Dermis blood vessel endothelial cell (primary cell): Measurements from ENCODE around the gene IGBP1. TPM values are rescaled to one million over a fixed set of nuclear protein-coding genes. Genes with fewer than 3 reads are reported as not detected.
"Not testable (repeated sequence)": the region's sequence is repeated elsewhere in the genome, so short reads cannot be mapped to it uniquely, and the experiment has no call there.

Experiments used
- DNase-seq: peaks from one replicate; pipeline ENCODE4 v3.0.0; 2010
- total RNA-seq: library from RNA; depleted of rRNA; stranded (reverse); fragments of >200 nt; gene quantifications from 2 replicates; pipeline ENCODE4 v1.2.3, GENCODE V29; 2014

IGBP1 gene
- 69.9 and 111 TPM in 2 replicates for total RNA-seq

GRCh38 chrX:70133303-70134115, at the start of gene IGBP1:
Gene IGBP1, plus strand, starts transcription at chrX:70133447. Its CDS starts 501 bp downstream, at chrX:70133948.
- DNase-seq, result peak; percentile 88

DNA sequence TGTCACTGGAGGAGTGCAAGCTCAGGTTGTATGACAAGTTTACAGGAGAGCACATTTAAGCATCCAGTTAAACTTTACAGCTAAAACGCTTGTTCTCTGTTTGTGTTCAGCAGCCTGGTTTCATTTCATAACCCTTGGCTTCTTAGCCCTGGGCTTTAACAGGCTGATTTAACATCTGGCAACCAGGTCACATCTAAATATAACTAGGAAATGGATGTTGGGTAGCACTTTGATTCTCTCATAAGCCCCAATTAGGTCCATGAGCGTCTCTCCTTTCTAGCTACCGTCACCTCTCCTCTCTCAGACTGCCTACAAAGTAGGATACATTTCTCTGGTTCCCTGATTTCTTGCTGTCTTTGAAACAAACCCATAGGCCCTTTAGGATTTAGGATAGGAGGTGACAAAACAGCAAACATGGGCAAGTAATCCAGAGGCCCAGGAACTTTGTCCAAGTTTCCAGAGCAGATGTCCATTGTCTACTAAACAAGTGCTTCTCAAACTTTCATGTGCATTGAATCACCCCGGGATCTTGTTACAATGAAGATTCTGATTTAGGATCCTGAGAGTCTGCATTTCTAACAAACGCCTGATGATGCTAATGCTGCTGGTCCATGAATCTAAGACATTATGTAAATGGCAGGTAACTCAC, 48.5 kb upstream of the IGBP1 start:
- no peak for DNase-seq

- DNase-seq, result peak; percentile 68
Measured at GRCh38 chrX:70087857-70088630, 45.2 kb upstream of the IGBP1 start.

DNA sequence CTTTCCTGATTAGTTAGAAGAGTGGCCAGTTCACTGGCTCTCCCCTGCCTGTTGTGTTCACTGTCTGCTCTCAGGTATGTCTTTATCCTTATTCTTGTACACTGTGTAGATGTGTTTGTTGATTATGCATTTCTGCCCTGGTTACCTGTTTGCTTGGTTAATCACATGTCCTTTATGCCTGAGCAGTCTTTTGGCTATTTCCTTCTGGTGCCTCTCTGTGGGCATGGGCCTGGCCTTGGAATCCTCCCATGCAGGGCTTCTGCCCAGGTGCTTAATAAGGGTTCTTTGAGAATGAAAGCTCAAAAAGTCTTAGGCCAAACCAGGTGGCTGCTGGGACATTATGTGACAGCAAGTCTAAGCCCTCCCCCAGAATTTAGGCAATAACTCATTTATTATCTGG, 44.5 kb upstream of the IGBP1 start:
- DNase-seq, result no peak

GRCh38 chrX:70089604-70090297, 43.5 kb upstream of the IGBP1 start:
- peak; percentile 63 for DNase-seq

GRCh38 chrX:70092247-70092646, 41.0 kb upstream of the IGBP1 start:
- DNase-seq, result no peak

- DNase-seq, result peak; percentile 64
Measured at GRCh38 chrX:70096052-70096451, 37.2 kb upstream of the IGBP1 start.

DNA sequence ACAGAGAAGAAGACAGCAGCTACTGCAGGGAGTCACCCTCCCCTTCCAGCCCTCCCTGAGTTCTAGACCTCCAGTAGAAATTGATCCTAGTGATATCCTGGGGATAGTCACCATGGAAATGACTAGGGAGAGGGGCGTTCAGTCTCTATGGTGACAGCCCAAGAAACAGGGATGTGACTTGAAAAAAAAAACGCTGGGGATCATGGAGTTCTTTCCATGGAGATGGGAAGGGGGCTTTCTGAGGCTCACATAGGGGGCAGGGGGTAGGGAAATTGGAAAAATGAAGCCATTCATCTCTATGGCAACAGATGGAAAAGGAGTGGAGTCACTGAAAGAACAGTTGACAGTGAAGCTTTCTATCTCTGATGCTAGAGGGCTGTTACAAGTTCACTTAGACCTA, 28.0 kb upstream of the IGBP1 start:
- DNase-seq, result no peak

- DNase-seq, result not testable (repeated sequence)
Measured at GRCh38 chrX:70111436-70112026, 21.7 kb upstream of the IGBP1 start.

- DNase-seq, result no peak
Measured at GRCh38 chrX:70117738-70118137, 15.5 kb upstream of the IGBP1 start.

- DNase-seq, result not testable (repeated sequence)
Measured at GRCh38 chrX:70123014-70123413, 10.2 kb upstream of the IGBP1 start.

- no peak for DNase-seq
Measured at GRCh38 chrX:70124678-70125077, 8.6 kb upstream of the IGBP1 start.

DNA sequence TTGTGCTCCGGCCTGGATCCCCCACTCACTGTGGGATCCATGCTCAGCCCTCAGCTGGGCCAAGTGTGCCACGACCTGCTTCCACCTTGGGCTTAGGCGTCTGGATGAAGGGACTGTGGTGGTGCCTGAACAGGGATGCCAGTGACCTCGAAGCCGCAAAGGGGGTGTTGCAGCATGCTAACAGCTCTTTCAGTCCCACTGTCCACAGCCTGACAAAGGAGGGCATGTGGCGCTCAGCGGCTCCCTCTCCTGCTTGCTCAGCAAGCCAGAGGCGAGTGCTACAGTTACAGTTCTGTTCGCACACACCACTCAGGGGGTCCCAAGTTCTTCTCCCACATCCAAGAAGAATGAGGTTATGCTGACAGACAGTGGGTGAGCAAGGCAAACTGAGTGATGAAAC, 5.2 kb upstream of the IGBP1 start:
- no peak for DNase-seq

GRCh38 chrX:70129816-70130215, 3.4 kb upstream of the IGBP1 start:
- DNase-seq, result peak; percentile 18

DNA sequence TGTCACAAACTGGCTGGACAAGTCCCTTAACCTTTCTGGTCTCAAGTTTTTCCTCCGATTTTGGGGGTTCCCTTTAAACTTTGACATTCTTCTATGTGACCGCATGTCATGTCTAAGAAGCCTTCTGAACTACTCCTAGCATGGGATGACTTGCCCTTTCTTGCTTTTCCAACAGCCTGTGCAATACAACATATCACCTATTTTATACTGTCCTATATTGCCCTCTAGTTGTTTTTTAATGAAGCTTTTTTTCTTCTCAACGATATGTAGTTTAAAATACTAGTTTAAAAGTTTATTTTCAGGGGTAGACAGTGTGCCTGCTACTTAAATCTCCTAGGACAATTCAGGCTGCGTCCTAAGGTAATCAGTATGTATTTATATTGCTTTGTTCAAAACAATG, 1.0 kb upstream of the IGBP1 start:
- DNase-seq, result no peak

DNA sequence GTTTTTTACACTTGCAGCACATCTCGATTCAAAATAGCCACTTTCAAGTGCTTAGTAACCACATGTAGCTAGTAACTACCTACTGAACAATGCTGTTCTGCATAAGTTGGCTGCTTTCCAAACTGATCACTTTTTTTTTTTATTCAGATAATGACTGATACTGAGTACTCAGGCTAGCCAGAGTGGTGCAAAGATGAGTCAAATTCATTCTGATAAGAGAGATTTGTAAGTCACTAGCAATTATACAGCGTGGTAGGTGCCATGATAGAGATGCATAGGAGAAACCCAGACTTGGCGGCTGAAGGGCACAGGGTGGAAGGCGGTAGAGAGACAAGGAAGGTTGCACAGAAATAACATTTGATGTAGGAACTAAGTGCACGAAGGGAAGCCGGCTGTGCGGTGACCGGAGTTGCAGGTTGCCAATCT, 357 bp upstream of the IGBP1 start:
- DNase-seq, result peak; percentile 44

- DNase-seq, result peak; percentile 31
Measured at GRCh38 chrX:70134116-70134477, 850 bp downstream of the IGBP1 start.

- DNase-seq, result no peak
Measured at GRCh38 chrX:70138622-70139021, 5.4 kb downstream of the IGBP1 start.

GRCh38 chrX:70139736-70140135, 6.5 kb downstream of the IGBP1 start:
- no peak for DNase-seq

GRCh38 chrX:70141373-70141772, 8.1 kb downstream of the IGBP1 start:
- no peak for DNase-seq

- DNase-seq, result peak; percentile 59
Measured at GRCh38 chrX:70166601-70167590, 33.6 kb downstream of the IGBP1 start.
